HG03159 (cell line): Measurements from ENCODE around the gene CCDC18.
"Not testable (repeated sequence)": the region's sequence is repeated elsewhere in the genome, so short reads cannot be mapped to it uniquely, and the experiment has no call there.

ENCODE experiments used
- ATAC-seq: cut with Tn5 transposase; IDR thresholded peaks from one replicate; pipeline ENCODE4 v1.9.1; 2021; ENCODE audit warnings: mild to moderate bottlenecking, moderate library complexity; ENCODE audit not compliant: unreplicated experiment

Gene CCDC18

GRCh38 chr1:93223023-93223675 lies 42.6 kb downstream of the CCDC18 start:
- ATAC-seq, result no peak

- ATAC-seq, result no peak
These were observed 54.7 kb downstream of the CCDC18 start for GRCh38 chr1:93235261-93235660.

- ATAC-seq, result no peak
These were observed 56.5 kb downstream of the CCDC18 start for GRCh38 chr1:93237021-93237420.

- no peak for ATAC-seq
These were observed 57.9 kb downstream of the CCDC18 start for GRCh38 chr1:93238425-93238824.

GRCh38 chr1:93239863-93240262 lies 59.3 kb downstream of the CCDC18 start:
- ATAC-seq, result no peak

GRCh38 chr1:93243233-93243632 lies 62.7 kb downstream of the CCDC18 start:
- not testable (repeated sequence) for ATAC-seq

GRCh38 chr1:93244298-93245069 lies 64.0 kb downstream of the CCDC18 start:
- no peak for ATAC-seq

- no peak for ATAC-seq
These were observed 71.4 kb downstream of the CCDC18 start for GRCh38 chr1:93251966-93252365.

GRCh38 chr1:93252598-93252997 lies 72.1 kb downstream of the CCDC18 start:
- ATAC-seq, result no peak

- ATAC-seq, result no peak
These were observed 73.0 kb downstream of the CCDC18 start for GRCh38 chr1:93253516-93253915.

GRCh38 chr1:93255222-93256079 lies 74.9 kb downstream of the CCDC18 start:
- ATAC-seq, result no peak

- no peak for ATAC-seq
These were observed 75.9 kb downstream of the CCDC18 start for GRCh38 chr1:93256433-93256832.

- ATAC-seq, result no peak
These were observed 77.4 kb downstream of the CCDC18 start for GRCh38 chr1:93257889-93258288.

GRCh38 chr1:93260726-93261125 lies 80.2 kb downstream of the CCDC18 start:
- ATAC-seq, result not testable (repeated sequence)

GRCh38 chr1:93262645-93263044 lies 82.1 kb downstream of the CCDC18 start:
- no peak for ATAC-seq

GRCh38 chr1:93268888-93269287 lies 88.4 kb downstream of the CCDC18 start:
- ATAC-seq, result not testable (repeated sequence)

- ATAC-seq, result not testable (repeated sequence)
These were observed 94.7 kb downstream of the CCDC18 start for GRCh38 chr1:93275262-93275633.

- no peak for ATAC-seq
These were observed 95.2 kb downstream of the CCDC18 start for GRCh38 chr1:93275634-93276295.

GRCh38 chr1:93277530-93277929 lies 97.0 kb downstream of the CCDC18 start:
- not testable (repeated sequence) for ATAC-seq

GRCh38 chr1:93283496-93283895 lies 103.0 kb downstream of the CCDC18 start:
- ATAC-seq, result no peak

GRCh38 chr1:93288558-93288957 lies 108.0 kb downstream of the CCDC18 start:
- ATAC-seq, result no peak
